ENCODE data around the gene LRRC53.

The LRRC53 gene

DNA sequence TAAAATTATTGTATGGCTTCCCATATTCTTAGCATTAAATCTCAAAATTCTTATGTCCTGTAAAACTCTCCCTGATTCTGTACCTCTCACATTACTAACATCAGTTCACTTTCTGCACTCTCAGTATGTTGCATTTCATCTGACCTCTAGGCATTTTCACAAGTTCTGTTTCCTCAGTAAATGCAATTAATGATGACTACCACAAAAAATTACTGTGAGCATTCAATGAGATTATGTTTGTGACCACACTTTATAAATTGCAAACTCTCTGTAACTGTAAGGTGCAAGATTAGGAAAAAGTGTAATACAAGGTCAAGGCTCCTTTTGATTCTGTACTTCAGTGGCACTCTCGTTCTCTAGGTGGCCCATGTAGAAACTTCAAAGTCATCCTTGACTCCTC lies 60.4 kb downstream of the LRRC53 start:
- DNase-seq, result no peak

DNA sequence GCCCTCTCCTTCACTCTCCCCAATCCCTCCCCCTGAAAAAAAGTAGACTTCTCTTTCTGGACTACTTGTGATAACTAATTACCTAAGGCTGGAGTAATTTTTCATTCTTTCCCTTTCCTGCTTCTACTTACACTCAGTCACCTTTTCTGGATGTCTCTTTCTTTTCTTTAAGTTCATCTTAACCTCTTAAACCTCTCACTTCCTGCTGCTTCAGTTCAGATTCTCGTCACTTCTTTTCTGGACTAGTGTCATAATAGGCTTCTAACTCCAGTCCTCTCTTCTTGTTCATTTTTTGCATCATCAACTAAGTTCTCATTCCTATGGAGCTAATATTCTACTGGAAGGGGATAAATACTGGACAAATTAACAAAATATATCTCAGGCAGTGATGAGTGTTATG lies 75.4 kb downstream of the LRRC53 start:
- DNase-seq, result no peak

DNA sequence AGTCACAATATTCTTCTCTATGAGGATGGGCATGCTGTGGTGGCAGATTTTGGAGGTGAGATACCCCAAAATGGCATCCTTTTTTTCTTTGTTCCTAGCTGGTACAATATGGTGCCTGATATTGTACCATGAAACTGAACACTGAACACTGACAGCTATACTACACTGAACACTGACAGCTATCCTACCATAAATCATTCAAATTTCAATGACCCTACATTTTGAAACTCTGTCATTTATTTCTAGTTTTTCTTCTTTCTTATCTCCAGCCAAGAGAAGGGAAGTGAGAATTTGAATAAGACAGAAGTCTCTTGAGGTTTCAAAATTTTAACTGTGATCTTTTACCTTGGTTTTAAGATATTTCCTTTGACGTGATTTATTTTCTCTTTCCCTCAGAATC lies 76.3 kb downstream of the LRRC53 start:
- DNase-seq, result no peak

DNA sequence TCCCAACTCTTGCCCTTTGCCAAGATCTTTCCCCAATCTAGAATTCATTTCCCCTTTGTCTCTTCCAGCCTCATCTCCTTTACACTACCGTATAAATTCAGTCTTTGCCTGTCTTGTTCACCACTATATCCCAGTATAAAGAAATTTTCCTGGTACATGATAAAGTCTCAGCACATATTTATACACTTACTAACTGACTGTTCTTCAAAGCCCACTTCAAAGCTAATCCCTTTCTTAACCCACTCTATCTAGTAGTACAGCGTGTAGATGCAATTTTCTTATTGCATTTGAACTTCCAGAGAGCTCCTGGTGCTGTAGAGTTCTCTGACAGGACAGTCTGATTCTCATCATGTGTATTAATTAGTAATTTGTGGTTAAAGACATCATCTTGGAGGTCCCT lies 78.1 kb downstream of the LRRC53 start:
- no peak for DNase-seq

DNA sequence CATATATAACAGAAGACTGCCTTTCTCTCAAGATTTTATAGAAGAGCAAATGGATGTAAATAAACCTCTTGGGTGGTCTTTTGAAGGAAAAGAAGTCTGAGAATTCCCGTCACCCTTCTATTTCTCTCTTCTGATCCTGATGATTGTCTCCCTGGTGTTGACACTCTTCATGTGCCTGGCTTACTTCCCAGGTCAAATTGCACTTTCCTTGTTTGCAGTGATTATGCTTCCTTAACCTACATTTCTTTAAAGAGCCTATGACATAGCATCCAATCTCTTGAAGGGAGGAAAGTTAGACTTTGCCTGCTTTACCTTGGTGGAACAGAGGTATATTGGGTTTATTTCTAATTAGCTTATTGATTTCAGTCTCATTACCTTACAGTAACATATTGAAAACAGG lies 80.1 kb downstream of the LRRC53 start:
- no peak for DNase-seq

DNA sequence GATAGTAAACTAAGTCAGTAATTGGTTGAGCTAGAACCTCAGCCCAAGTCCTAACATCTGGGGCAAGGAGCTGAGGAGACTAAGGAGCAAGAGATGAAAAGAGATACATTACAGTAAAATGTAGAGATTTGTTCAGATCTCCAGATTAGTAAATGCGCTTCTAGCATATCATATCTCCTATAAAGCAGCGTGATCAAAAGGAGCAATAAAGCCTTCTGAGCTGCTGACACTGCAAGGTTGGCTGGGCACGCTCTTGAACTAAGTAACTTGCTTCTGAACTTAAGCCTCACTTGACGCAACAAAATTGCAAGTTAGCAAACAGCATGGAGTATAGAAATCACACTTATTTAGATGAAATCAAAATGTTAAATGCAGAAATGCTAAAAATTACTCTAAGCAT lies 80.9 kb downstream of the LRRC53 start:
- DNase-seq, result no peak

DNA sequence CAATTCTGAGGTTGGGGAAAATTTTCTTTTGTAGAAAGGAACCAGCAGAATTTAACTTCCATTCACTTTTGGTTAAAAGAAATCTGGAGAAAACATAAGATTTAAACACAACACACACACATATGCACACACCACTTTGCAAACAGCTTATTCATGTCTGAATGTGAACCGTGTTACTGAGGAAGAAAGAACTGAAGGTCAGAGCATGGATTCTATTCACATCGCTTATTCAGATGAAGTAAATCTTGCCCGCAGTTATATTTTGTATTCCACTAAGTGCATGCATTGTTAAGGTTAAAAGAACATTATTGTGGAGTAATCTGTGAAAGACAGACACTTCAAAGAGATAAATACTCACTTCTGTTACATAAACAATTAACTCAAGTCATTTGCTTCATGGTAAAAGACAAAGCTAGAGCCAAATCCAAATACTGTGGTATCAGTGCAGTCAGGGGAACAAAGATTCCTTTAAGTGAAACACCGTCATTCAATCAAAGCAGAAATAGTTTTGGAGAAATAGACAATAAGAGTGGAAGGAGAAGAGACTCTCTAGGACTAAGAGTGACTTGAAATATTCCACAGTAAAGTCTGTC lies 82.0 kb downstream of the LRRC53 start:
- no peak for DNase-seq

DNA sequence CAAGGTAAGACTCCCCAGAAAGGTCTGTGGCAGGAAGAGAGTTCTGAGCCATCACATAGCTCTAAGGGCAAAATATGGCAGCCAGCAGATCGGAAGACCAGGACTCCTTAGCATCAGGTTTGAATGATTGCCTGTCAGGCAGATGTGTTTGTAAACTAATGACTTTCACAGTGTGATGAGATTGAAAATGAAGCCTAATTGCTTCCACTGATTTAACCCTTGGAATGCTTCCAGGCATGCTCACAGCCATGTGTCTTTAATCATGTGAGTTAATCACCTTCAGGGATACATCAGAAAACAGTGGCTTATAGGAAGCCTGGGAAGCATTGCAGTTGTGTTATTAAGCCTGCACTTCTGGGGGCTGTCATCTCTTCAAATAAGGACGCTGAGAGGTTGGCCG lies 82.8 kb downstream of the LRRC53 start:
- DNase-seq, result no peak

DNA sequence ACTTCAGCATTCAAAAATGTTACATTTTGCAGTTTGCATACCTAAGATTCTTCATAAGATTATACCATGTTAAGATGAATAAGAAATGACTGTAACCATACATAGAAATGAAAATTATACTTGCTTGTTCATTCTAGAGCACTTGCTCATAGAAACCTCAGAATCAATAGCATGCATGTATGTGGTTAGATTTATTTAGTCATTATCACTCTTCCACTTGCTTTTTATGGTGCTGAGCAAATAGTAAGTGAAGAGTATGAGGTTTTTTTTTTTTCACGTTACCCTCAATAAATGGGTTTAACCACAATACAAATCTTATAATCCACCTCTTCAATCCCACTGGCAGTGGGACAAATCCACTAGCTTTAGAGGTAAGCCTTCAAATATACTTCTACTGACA lies 84.7 kb downstream of the LRRC53 start:
- DNase-seq, result no peak

DNA sequence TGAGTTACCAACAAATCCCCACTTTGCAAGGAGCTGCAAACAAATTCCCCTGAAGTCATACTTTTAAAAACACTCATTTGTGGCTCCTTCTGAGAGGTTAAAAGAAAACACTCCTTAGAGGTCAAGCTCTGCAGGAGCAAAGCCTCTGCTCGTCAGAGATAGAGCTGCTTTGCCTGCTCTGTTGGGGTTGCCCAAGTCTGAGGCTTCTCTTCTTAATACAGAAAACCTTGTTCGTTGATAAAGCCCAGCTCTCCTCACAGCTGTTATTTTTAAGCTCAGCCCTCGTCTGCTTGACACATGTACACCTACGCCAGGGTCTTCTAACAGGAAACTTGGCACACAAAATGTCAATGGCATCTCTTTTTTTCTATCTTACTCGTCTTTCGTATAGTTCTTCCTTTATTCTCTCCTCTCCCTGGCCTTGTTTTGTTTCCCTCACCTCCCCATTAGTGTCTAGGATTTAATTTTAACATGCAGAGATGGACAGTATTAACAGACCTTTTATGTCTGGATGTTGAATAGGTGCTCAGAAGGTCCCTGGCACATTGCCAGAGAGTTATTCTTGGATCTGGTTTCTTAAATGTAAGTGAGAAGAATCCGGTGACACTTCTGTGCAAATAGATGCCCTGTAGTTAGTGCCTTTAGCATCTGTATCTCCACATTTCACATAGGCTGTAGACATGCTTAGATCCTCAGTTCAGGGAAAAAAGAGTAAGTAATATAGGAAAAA lies 86.0 kb downstream of the LRRC53 start:
- DNase-seq, result no peak

DNA sequence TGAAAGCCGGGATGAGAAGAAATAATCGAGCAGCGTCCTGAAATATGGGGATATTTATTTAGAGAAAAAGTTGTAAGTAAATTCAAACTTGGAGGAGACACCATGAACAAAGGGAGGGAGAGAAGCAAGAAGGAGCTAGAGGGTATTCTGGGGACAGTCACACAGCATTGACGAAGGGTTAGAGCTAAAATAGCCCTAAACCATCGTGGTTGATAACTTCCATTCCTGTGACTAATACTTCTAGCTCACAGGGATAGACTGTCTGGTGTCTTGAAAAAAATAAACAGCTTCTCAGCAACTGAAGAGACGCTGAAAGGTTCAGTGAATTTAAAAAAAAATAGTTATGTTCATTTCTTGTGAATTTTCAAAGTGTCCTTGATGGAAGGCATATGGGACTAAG lies 86.7 kb downstream of the LRRC53 start:
- DNase-seq, result no peak

DNA sequence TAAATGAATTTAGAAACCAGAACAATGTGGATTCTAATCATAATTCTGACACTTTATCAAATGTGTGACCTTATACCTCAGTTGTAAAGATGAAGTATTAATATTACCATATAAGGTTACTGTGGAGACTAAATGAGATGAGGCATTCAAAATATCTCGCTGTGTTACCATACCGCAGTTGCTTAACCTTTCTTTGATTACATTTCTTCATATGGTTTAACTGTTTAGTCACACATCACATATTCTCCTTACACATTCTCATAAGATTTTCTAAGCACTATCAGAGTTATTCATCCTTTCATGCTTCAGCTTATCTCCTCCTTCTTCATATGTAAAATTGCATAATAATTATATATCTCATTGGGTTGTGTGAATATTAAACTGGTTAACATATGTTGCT lies 88.9 kb downstream of the LRRC53 start:
- DNase-seq, result no peak

DNA sequence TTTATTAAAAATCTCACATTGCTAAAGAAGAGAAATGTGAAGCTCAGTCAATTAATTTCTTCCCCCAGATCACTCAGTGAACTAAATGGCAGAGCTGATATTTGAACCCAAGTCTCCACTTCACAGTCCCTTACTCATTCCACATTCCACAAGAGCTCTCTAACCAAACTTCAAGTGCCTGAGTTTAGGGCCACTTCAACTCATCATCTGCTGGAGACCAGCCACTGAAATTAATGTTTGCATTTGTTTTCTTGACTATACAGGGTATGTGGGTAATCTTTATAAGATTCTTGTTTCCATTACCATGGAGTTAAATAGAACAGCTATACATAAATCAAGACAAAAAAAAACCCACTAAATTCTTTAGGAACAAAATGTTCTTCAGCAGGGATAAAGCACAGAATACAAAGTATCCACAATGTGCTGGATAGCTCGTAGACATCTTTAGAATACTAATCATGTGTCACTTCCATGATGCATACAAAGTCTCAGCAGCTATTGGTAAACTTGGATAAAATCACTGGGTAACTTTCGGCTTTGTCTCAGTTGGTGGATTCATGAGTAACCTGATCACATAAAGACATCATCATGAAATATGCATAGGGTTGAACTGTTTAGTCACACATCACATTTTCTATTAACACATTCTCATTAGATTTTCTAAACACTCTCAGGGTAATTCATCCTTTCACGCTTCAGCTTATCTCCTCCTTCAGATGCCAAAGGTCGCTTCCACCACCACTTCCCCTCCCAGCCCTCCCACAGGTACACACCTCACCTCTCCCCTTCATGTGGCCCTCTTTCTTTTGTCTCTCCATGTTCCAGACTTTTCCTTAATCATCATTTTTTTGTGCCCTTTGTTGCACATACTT lies 89.8 kb downstream of the LRRC53 start:
- no peak for DNase-seq

DNA sequence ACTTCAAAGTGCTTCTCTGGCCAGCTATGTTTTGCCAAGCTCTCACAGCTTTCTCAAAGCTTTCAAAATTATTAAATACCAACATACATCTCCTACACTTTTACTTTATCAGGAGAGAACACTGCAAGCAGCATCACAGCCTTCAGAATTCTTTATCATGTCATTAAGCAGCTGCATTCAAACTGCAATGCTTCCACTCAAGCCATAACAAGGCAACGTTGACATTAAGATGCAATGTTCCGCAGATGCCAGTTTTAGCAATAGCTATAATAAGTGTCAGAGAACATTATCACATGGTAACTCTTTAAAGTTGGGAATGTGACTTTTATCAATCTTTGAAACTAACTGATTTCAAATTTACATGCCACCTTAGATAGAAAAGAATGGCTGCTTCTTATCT lies 91.9 kb downstream of the LRRC53 start:
- DNase-seq, result peak in 1 of 58 donors; percentile 4
